Panc1 (cell line): Measurements from ENCODE around the gene MSANTD1. TPM values are rescaled to one million over a fixed set of nuclear protein-coding genes. Genes with fewer than 3 reads are reported as not detected.

Experiments used
- ATAC-seq: fragments of 200-7000 bp; cut with Tn5 transposase; 2 replicates; pipeline ENCODE4 v1.9.1; 2020; ENCODE audit warnings: mild to moderate bottlenecking, moderate library complexity
- Bru-seq: library from RNA; stranded (reverse); fragments of 400-500 nt; gene quantifications from one replicate; lab custom pipeline; 2021; lab: Mats Ljungman, UMichigan
- BruChase-seq, 2 experiments: library from RNA; stranded (reverse); fragments of 400-500 nt; gene quantifications; one replicate each; lab custom pipeline; 2021; lab: Mats Ljungman, UMichigan
- BruUV-seq: library from RNA; stranded (reverse); fragments of 400-500 nt; replicated peaks from 2 replicates; lab custom pipeline; 2021; lab: Mats Ljungman, UMichigan
- CTCF ChIA-PET: fragments of 300-600 bp; sonication (Branson Sonifier 250); formaldehyde crosslinking; loops from one replicate; lab custom pipeline; 2022; ENCODE audit warnings: antibody characterized with exemption; lab: Charles Lee
- POLR2A ChIA-PET: fragments of 300-600 bp; sonication (Branson Sonifier 250); formaldehyde crosslinking; loops from one replicate; lab custom pipeline; 2022; ENCODE audit warnings: antibody characterized with exemption; lab: Charles Lee
- DNase-seq: peaks from one replicate; pipeline ENCODE4 v3.0.0-alpha.2; 2010; ENCODE audit warnings: low read depth, low spot score
- H3K27ac ChIP-seq: 2 replicates; pipeline ENCODE4 v1.5.1; 2011; ENCODE audit warnings: mild to moderate bottlenecking, low read length, inconsistent platforms
- H3K27me3 ChIP-seq: fragments of 200-500 bp; sonication (Bioruptor generic); 2 replicates; pipeline ENCODE4 v1.6.0; 2014; ENCODE audit warnings: low read length, inconsistent platforms; ENCODE audit not compliant: control insufficient read depth, insufficient read depth
- H3K36me3 ChIP-seq: fragments of 200-500 bp; sonication (Bioruptor generic); 2 replicates; pipeline ENCODE4 v1.5.1; 2014; ENCODE audit warnings: inconsistent platforms, mild to moderate bottlenecking, low read length, moderate library complexity; ENCODE audit not compliant: control insufficient read depth, insufficient read depth
- H3K4me1 ChIP-seq: 2 replicates; pipeline ENCODE4 v1.5.1; 2011; ENCODE audit warnings: inconsistent platforms, mild to moderate bottlenecking, low read length, moderate library complexity; ENCODE audit not compliant: control insufficient read depth, insufficient read depth
- H3K4me3 ChIP-seq, 2 experiments: 2 replicates each; pipeline ENCODE4 v1.5.1; 2011 to 2012; ENCODE audit warnings: low read depth in 2 of 2, low read length in 2 of 2, mild to moderate bottlenecking in 2 of 2, inconsistent platforms in 1 of 2, moderate library complexity in 1 of 2
- H3K9me3 ChIP-seq: fragments of 200-500 bp; sonication (Bioruptor generic); 2 replicates; pipeline ENCODE4 v1.5.1; 2014; ENCODE audit warnings: low read depth, mild to moderate bottlenecking, inconsistent platforms, low read length, moderate library complexity; ENCODE audit not compliant: control insufficient read depth, insufficient read depth
- POLR2AphosphoS5 ChIP-seq: IDR thresholded peaks from 2 replicates; pipeline ENCODE4 v1.6.1; 2012; ENCODE audit warnings: mild to moderate bottlenecking, low read depth, low read length, moderate library complexity
- SIN3A ChIP-seq: IDR thresholded peaks from 2 replicates; pipeline ENCODE4 v1.6.1; 2012; ENCODE audit warnings: low read depth, mild to moderate bottlenecking, low read length, moderate library complexity, borderline replicate concordance; ENCODE audit not compliant: insufficient read depth
- TCF7L2 ChIP-seq: IDR thresholded peaks from 2 replicates; pipeline ENCODE4 v1.6.1; 2011; ENCODE audit warnings: mild to moderate bottlenecking, low read depth, low read length, inconsistent platforms
- in situ Hi-C: cut with HindIII; loops from 2 replicates; pipeline ENCODE4 v1.10.0; 2016; ENCODE audit warnings: low sequenced_read_pairs, low pct_unique_long_range_greater_than_20kb
- intact Hi-C: fragments of 100-400 bp; cut with micrococcal nuclease; formaldehyde crosslinking; loops from one replicate; pipeline ENCODE4 v1.10.0; 2022; ENCODE audit not compliant: unreplicated experiment
- long read RNA-seq: library from polyadenylated mRNA; unstranded; transcript quantifications from one replicate; pipeline ENCODE4 v2.0.0, GENCODE V29; 2021; ENCODE audit not compliant: unreplicated experiment
- polyA plus RNA-seq: library from polyadenylated mRNA; unstranded; fragments of >200 nt; gene quantifications from one replicate; pipeline ENCODE4 v1.2.1, GENCODE V29; 2012; ENCODE audit warnings: missing spikeins; ENCODE audit not compliant: insufficient read length
- total RNA-seq: library from RNA; stranded (reverse); gene quantifications from one replicate; pipeline ENCODE4 v1.2.1, GENCODE V29; 2021; ENCODE audit not compliant: unreplicated experiment
- TF ChIP-seq, protein P1 (sequence below), 2 experiments: IDR thresholded peaks; 2 replicates each; pipeline ENCODE4 v1.6.1; 2011 to 2012; ENCODE audit warnings: low read depth in 2 of 2, control low read depth in 1 of 2, low read length in 1 of 2, mild to moderate bottlenecking in 1 of 2, moderate library complexity in 1 of 2; ENCODE audit not compliant: insufficient read depth in 1 of 2
- TF ChIP-seq, protein P2 (sequence below): fragments of 450-650 bp; IDR thresholded peaks from 2 replicates; pipeline ENCODE4 v1.5.1; 2017; ENCODE audit warnings: mild to moderate bottlenecking

The MSANTD1 gene
- total RNA-seq (0.57 TPM), Bru-seq, nascent RNA (percentile 38 among the genes with signal in this experiment), BruChase-seq, experiment 1, labeled RNA remaining after a 2-hour chase (percentile 44 among the genes with signal in this experiment), BruChase-seq, experiment 2, labeled RNA remaining after a 6-hour chase (percentile 42 among the genes with signal in this experiment)
- polyA plus RNA-seq: 0.52 TPM
- long read RNA-seq, partial matches to known transcripts: 0 of 1 reads
- long read RNA-seq, other reads (novel, unspliced or antisense): 1 of 1 reads

DNA sequence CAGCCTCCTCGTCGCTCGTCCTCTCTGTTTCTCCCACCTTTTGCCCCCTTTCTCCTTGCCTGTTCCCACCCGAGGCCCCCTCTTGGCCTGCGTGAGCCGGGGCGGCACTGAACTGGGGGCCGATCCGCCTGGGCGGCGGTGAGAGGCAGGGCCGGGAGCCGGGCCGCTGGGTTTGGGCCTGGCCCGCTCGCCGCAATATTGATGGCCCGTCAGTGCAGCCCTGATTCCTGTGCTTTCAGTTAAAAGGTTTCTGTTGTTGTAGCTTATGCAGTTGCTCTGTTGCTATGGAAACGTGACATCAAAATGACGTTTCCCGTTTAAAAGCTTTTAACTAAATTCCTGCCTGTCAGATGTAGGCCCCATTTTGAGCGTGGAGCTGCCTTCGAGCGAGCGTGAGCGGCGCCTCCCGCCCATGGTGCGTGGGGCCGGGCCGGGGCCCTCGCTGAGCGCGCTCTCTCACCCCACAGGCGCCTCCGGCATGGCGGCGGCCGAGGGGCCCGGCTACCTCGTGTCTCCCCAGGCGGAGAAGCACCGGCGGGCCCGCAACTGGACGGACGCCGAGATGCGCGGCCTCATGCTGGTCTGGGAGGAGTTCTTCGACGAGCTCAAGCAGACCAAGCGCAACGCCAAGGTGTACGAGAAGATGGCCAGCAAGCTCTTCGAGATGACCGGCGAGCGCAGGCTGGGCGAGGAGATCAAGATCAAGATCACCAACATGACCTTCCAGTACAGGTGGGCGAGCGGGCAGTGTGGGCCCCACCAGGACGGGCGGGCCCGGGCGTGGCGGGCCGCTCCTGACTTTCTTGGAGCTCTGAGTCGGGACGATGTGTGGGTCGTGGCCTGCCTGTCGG is at the start of gene MSANTD1:
TSS of gene MSANTD1 (plus strand) at position 349 of the 851 bp plus-strand sequence. CDS start at position 413, 64 bp downstream.
- intact Hi-C loops: no loop called here
- DNase-seq: no peak
- ATAC-seq: no peak
- H3K9me3 ChIP-seq: no peaks in the 10 kb centered on the region
- no peaks in the 10 kb centered on the region for H3K4me1 ChIP-seq
- CTCF ChIA-PET: no interaction called here
- POLR2A ChIA-PET: interaction anchor here (0.6 kb wide), 1 partner anchor 25 kb away, joined by 7 read pairs; no protein-coding TSS in a partner anchor
- no peak within 1 kb of the TSS for H3K4me3 ChIP-seq
- in situ Hi-C loops: no loop called here
- no peak within 1 kb of the TSS for H3K27ac ChIP-seq
- H3K36me3 ChIP-seq: no peaks in the 10 kb centered on the region
- TF ChIP-seq TCF7L2: no peak
- TF ChIP-seq SIN3A: no peak
- no peak for TF ChIP-seq POLR2AphosphoS5
- TF ChIP-seq, protein P1, sequence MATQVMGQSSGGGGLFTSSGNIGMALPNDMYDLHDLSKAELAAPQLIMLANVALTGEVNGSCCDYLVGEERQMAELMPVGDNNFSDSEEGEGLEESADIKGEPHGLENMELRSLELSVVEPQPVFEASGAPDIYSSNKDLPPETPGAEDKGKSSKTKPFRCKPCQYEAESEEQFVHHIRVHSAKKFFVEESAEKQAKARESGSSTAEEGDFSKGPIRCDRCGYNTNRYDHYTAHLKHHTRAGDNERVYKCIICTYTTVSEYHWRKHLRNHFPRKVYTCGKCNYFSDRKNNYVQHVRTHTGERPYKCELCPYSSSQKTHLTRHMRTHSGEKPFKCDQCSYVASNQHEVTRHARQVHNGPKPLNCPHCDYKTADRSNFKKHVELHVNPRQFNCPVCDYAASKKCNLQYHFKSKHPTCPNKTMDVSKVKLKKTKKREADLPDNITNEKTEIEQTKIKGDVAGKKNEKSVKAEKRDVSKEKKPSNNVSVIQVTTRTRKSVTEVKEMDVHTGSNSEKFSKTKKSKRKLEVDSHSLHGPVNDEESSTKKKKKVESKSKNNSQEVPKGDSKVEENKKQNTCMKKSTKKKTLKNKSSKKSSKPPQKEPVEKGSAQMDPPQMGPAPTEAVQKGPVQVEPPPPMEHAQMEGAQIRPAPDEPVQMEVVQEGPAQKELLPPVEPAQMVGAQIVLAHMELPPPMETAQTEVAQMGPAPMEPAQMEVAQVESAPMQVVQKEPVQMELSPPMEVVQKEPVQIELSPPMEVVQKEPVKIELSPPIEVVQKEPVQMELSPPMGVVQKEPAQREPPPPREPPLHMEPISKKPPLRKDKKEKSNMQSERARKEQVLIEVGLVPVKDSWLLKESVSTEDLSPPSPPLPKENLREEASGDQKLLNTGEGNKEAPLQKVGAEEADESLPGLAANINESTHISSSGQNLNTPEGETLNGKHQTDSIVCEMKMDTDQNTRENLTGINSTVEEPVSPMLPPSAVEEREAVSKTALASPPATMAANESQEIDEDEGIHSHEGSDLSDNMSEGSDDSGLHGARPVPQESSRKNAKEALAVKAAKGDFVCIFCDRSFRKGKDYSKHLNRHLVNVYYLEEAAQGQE (IDR thresholded peaks at IDR 0.05; ENCODE audit: insufficient read depth in 1 of 2, low read depth in 2 of 2, low read length in 1 of 2): no peak
- TF ChIP-seq, protein P2, sequence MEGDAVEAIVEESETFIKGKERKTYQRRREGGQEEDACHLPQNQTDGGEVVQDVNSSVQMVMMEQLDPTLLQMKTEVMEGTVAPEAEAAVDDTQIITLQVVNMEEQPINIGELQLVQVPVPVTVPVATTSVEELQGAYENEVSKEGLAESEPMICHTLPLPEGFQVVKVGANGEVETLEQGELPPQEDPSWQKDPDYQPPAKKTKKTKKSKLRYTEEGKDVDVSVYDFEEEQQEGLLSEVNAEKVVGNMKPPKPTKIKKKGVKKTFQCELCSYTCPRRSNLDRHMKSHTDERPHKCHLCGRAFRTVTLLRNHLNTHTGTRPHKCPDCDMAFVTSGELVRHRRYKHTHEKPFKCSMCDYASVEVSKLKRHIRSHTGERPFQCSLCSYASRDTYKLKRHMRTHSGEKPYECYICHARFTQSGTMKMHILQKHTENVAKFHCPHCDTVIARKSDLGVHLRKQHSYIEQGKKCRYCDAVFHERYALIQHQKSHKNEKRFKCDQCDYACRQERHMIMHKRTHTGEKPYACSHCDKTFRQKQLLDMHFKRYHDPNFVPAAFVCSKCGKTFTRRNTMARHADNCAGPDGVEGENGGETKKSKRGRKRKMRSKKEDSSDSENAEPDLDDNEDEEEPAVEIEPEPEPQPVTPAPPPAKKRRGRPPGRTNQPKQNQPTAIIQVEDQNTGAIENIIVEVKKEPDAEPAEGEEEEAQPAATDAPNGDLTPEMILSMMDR: no peak
- BruUV-seq: no TSS peak
- H3K27me3 ChIP-seq: no peaks in the 10 kb centered on the region

DNA sequence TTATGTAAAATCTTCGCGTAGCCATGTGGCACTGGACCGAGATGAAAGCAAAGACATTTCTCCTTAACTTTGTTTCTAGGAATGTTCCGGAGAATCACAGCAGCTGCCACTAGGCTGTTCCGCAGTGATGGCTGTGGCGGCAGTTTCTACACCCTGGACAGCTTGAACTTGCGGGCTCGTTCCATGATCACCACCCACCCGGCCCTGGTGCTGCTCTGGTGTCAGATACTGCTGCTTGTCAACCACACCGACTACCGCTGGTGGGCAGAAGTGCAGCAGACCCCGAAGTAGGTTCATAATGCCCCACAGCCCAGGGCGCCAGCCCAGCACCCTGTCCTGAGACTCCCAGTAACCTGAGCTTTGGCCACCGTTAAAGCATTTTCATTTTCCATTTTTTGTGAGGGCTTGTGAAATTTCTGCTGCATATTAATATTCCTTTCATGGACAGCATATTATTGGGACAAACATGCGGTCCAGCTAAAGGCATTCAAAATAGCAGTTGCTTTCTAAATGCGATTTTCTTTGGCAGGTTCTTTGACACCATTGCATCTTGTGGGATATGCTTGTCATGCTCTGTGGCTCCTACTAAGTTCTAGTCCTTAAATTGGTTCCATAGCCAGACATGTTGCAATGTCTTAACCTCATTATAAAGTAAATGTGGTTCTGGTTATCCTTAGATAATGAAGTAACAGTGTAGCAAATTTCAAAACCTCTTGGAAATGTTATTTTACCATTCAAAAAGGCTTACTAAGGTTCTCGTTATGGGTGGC is 49.1 kb upstream of the MSANTD1 start:
- POLR2A ChIA-PET: no interaction called here
- DNase-seq: no peak
- Histone ChIP-seq H3K27me3 (no peaks in the 10 kb centered on the region), H3K27ac (no peak overlapping the region), H3K36me3 (no peaks in the 10 kb centered on the region), H3K9me3 (no peaks in the 10 kb centered on the region), H3K4me1 (no peaks in the 10 kb centered on the region), H3K4me3 (no peak overlapping the region)
- in situ Hi-C loops (no loop called here), intact Hi-C loops (no loop called here)
- ATAC-seq: no peak
- CTCF ChIA-PET: no interaction called here
- BruUV-seq: no TSS peak
- TF ChIP-seq, protein P1 (IDR thresholded peaks at IDR 0.05; ENCODE audit: insufficient read depth in 1 of 2, low read depth in 2 of 2, low read length in 1 of 2): no peak
- TF ChIP-seq TCF7L2 (no peak), POLR2AphosphoS5 (no peak), SIN3A (no peak)
- TF ChIP-seq, protein P2: no peak
